WTC11 (cell line): ENCODE data around the gene RFX4. TPM values are rescaled to one million over a fixed set of nuclear protein-coding genes. Genes with fewer than 3 reads are reported as not detected.

Experiments
- ATAC-seq: fragments of 200-7000 bp; cut with Tn5 transposase; 2 replicates; pipeline ENCODE4 v1.10.0; 2021; ENCODE audit warnings: mild to moderate bottlenecking, moderate library complexity
- CTCF ChIA-PET: fragments of 300-600 bp; sonication (Branson Sonifier 250); formaldehyde crosslinking; loops from one replicate; lab custom pipeline; 2021; ENCODE audit warnings: antibody characterized with exemption; lab: Charles Lee
- POLR2A ChIA-PET: fragments of 350-600 bp; sonication (Branson Sonifier 250); formaldehyde crosslinking; loops from one replicate; lab custom pipeline; 2021; ENCODE audit warnings: antibody characterized with exemption; lab: Charles Lee
- DNase-seq: peaks from one replicate; pipeline ENCODE4 v3.0.0; 2021; ENCODE audit warnings: low spot score
- H3K27ac Mint-ChIP-seq: 2 replicates; pipeline ENCODE4 v1.8.0; 2021; ENCODE audit warnings: mixed read lengths
- H3K27me3 Mint-ChIP-seq: 2 replicates; pipeline ENCODE4 v1.8.0; 2021; ENCODE audit warnings: low read depth, mild to moderate bottlenecking, moderate library complexity, mixed read lengths
- H3K36me3 Mint-ChIP-seq: 2 replicates; pipeline ENCODE4 v1.8.0; 2021; ENCODE audit warnings: mixed read lengths
- H3K4me1 Mint-ChIP-seq: 2 replicates; pipeline ENCODE4 v1.8.0; 2022; ENCODE audit warnings: mixed read lengths
- H3K4me3 Mint-ChIP-seq: 2 replicates; pipeline ENCODE4 v1.8.0; 2021; ENCODE audit warnings: mild to moderate bottlenecking, moderate library complexity, mixed read lengths
- H3K9me3 Mint-ChIP-seq: 2 replicates; pipeline ENCODE4 v1.8.0; 2021; ENCODE audit warnings: mixed read lengths
- ELF4 ChIP-seq: sonication (generic); formaldehyde crosslinking; IDR thresholded peaks from 2 replicates; pipeline ENCODE4 v1.8.1; 2022; ENCODE audit warnings: low read depth, mild to moderate bottlenecking, moderate library complexity, missing genetic modification reagents
- FOXK1 ChIP-seq: sonication (generic); formaldehyde crosslinking; IDR thresholded peaks from 2 replicates; pipeline ENCODE4 v1.8.0; 2022; ENCODE audit warnings: mild to moderate bottlenecking, moderate library complexity, missing genetic modification reagents
- FOXP1 ChIP-seq: sonication (generic); formaldehyde crosslinking; IDR thresholded peaks from 2 replicates; pipeline ENCODE4 v1.8.0; 2022; ENCODE audit warnings: missing genetic modification reagents, mild to moderate bottlenecking, moderate library complexity, borderline replicate concordance
- HMGA2 ChIP-seq: fragments of 250-450 bp; sonication (Bioruptor Pico); IDR thresholded peaks from 2 replicates; pipeline ENCODE4 v1.4.0; 2021; ENCODE audit warnings: mild to moderate bottlenecking, moderate library complexity
- NR2C2 ChIP-seq: sonication (generic); formaldehyde crosslinking; IDR thresholded peaks from 2 replicates; pipeline ENCODE4 v1.8.0; 2022; ENCODE audit warnings: mild to moderate bottlenecking, missing genetic modification reagents
- OVOL2 ChIP-seq: fragments of 250-450 bp; sonication (Bioruptor Pico); IDR thresholded peaks from 2 replicates; pipeline ENCODE4 v1.9.0; 2021; ENCODE audit warnings: mild to moderate bottlenecking, borderline replicate concordance
- RORB ChIP-seq: fragments of 250-450 bp; sonication (Bioruptor Pico); IDR thresholded peaks from 2 replicates; pipeline ENCODE4 v1.9.0; 2021; ENCODE audit warnings: mild to moderate bottlenecking
- SMAD4 ChIP-seq: sonication (generic); formaldehyde crosslinking; IDR thresholded peaks from 2 replicates; pipeline ENCODE4 v1.8.0; 2022; ENCODE audit warnings: mild to moderate bottlenecking, missing genetic modification reagents
- SOX15 ChIP-seq: fragments of 250-450 bp; sonication (Bioruptor Pico); IDR thresholded peaks from 2 replicates; pipeline ENCODE4 v1.9.0; 2021; ENCODE audit warnings: mild to moderate bottlenecking
- SP1 ChIP-seq: sonication (generic); formaldehyde crosslinking; conservative IDR thresholded peaks from 2 replicates; pipeline ENCODE4 v1.8.1; 2022; ENCODE audit warnings: missing genetic modification reagents
- TCF7 ChIP-seq: sonication (generic); formaldehyde crosslinking; IDR thresholded peaks from 2 replicates; pipeline ENCODE4 v1.8.0; 2022; ENCODE audit warnings: mild to moderate bottlenecking, low read depth, missing genetic modification reagents, moderate library complexity
- TEAD1 ChIP-seq: sonication (generic); formaldehyde crosslinking; IDR thresholded peaks from 2 replicates; pipeline ENCODE4 v1.8.0; 2022; ENCODE audit warnings: mild to moderate bottlenecking, missing genetic modification reagents
- ZBTB21 ChIP-seq: sonication (generic); formaldehyde crosslinking; IDR thresholded peaks from 2 replicates; pipeline ENCODE4 v1.8.1; 2023; ENCODE audit warnings: mild to moderate bottlenecking, missing genetic modification reagents, borderline replicate concordance
- ZNF121 ChIP-seq: sonication (generic); formaldehyde crosslinking; IDR thresholded peaks from 2 replicates; pipeline ENCODE4 v1.8.0; 2023; ENCODE audit warnings: missing genetic modification reagents
- ZNF232 ChIP-seq: sonication (generic); formaldehyde crosslinking; IDR thresholded peaks from 2 replicates; pipeline ENCODE4 v1.8.0; 2022; ENCODE audit warnings: mild to moderate bottlenecking, missing genetic modification reagents
- ZNF671 ChIP-seq: fragments of 250-450 bp; sonication (Bioruptor Pico); IDR thresholded peaks from 2 replicates; pipeline ENCODE4 v1.8.0; 2021; ENCODE audit warnings: mild to moderate bottlenecking
- total RNA-seq: library from RNA; stranded (reverse); gene quantifications from 3 replicates; pipeline ENCODE4 v1.2.3, GENCODE V29; 2021
- TF ChIP-seq, protein P1 (sequence below): sonication (generic); formaldehyde crosslinking; conservative IDR thresholded peaks from 2 replicates; pipeline ENCODE4 v1.8.1; 2022; ENCODE audit warnings: mild to moderate bottlenecking, missing genetic modification reagents
- TF ChIP-seq, protein P2 (sequence below): sonication (generic); formaldehyde crosslinking; IDR thresholded peaks from 2 replicates; pipeline ENCODE4 v1.8.0; 2022; ENCODE audit warnings: mild to moderate bottlenecking, missing genetic modification reagents
- TF ChIP-seq, protein P3 (sequence below): sonication (generic); formaldehyde crosslinking; IDR thresholded peaks from 2 replicates; pipeline ENCODE4 v1.8.0; 2022; ENCODE audit warnings: mild to moderate bottlenecking, missing genetic modification reagents
- TF ChIP-seq, protein P4 (sequence below): fragments of 250-450 bp; sonication (Bioruptor Pico); conservative IDR thresholded peaks from 2 replicates; pipeline ENCODE4 v1.9.0; 2021; ENCODE audit warnings: mild to moderate bottlenecking
- TF ChIP-seq, protein P5 (sequence below): sonication (generic); formaldehyde crosslinking; IDR thresholded peaks from 2 replicates; pipeline ENCODE4 v1.8.1; 2023; ENCODE audit warnings: mild to moderate bottlenecking, missing genetic modification reagents, moderate library complexity
- TF ChIP-seq, protein P6 (sequence below): sonication (generic); formaldehyde crosslinking; conservative IDR thresholded peaks from 2 replicates; pipeline ENCODE4 v1.8.1; 2023; ENCODE audit warnings: mild to moderate bottlenecking, low read depth, missing genetic modification reagents, moderate library complexity
- TF ChIP-seq, protein P7 (sequence below): sonication (generic); formaldehyde crosslinking; IDR thresholded peaks from 2 replicates; pipeline ENCODE4 v1.8.1; 2023; ENCODE audit warnings: mild to moderate bottlenecking, moderate library complexity, missing genetic modification reagents
- TF ChIP-seq, protein P8 (sequence below): sonication (generic); formaldehyde crosslinking; IDR thresholded peaks from 2 replicates; pipeline ENCODE4 v1.8.0; 2023; ENCODE audit warnings: missing genetic modification reagents
- TF ChIP-seq, protein P9 (sequence below): sonication (generic); formaldehyde crosslinking; IDR thresholded peaks from 2 replicates; pipeline ENCODE4 v1.8.1; 2022; ENCODE audit warnings: low read depth, mild to moderate bottlenecking, moderate library complexity, missing genetic modification reagents, borderline replicate concordance

RFX4 gene
- total RNA-seq, 1 experiment from 2014 or later: 0.26 TPM

DNA sequence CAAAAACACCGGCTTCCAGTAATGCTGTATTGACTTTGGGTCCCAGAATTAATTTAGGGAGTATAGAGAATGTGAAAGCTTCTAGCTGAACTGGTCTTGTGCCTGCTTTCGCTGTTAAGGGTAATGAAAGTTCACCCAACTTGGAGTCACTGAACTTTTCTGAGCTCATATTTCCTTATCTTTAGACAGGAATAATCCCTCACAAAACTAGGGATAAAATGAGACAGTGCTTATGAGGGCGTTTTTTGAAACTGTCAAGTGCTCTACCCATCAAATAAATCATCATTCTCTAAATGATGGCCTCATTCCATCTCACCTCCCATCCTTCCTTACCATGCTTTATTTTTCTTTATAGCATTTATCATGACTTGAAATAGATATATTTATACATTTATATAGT lies 74.7 kb downstream of the RFX4 start:
- ChIA-PET CTCF (no interaction called here), POLR2A (no interaction called here)
- Mint-ChIP-seq H3K36me3 (peaks cover 28% of the 10 kb centered on the region), H3K4me3 (no peak overlapping the region), H3K4me1 (no peaks in the 10 kb centered on the region), H3K27ac (no peak overlapping the region), H3K9me3 (peaks cover 35% of the 10 kb centered on the region), H3K27me3 (peaks cover 3% of the 10 kb centered on the region)
- TF ChIP-seq FOXP1 (no peak), TCF7 (CRISPR knock-in tag) (no peak), TEAD1 (CRISPR knock-in tag) (no peak), SMAD4 (CRISPR knock-in tag) (no peak), SOX15 (no peak), ZNF232 (CRISPR knock-in tag) (no peak), ZNF121 (CRISPR knock-in tag) (no peak), OVOL2 (CRISPR knock-in tag) (no peak), RORB (CRISPR knock-in tag) (no peak), ZNF671 (CRISPR knock-in tag) (no peak), HMGA2 (CRISPR knock-in tag) (no peak), ELF4 (CRISPR knock-in tag) (no peak), ZBTB21 (CRISPR knock-in tag) (no peak), SP1 (no peak)
- TF ChIP-seq, protein P1, sequence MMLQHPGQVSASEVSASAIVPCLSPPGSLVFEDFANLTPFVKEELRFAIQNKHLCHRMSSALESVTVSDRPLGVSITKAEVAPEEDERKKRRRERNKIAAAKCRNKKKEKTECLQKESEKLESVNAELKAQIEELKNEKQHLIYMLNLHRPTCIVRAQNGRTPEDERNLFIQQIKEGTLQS: no peak
- TF ChIP-seq, protein P2, sequence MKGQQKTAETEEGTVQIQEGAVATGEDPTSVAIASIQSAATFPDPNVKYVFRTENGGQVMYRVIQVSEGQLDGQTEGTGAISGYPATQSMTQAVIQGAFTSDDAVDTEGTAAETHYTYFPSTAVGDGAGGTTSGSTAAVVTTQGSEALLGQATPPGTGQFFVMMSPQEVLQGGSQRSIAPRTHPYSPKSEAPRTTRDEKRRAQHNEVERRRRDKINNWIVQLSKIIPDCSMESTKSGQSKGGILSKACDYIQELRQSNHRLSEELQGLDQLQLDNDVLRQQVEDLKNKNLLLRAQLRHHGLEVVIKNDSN: no peak
- TF ChIP-seq, protein P3, sequence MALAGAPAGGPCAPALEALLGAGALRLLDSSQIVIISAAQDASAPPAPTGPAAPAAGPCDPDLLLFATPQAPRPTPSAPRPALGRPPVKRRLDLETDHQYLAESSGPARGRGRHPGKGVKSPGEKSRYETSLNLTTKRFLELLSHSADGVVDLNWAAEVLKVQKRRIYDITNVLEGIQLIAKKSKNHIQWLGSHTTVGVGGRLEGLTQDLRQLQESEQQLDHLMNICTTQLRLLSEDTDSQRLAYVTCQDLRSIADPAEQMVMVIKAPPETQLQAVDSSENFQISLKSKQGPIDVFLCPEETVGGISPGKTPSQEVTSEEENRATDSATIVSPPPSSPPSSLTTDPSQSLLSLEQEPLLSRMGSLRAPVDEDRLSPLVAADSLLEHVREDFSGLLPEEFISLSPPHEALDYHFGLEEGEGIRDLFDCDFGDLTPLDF: no peak
- TF ChIP-seq, protein P4, sequence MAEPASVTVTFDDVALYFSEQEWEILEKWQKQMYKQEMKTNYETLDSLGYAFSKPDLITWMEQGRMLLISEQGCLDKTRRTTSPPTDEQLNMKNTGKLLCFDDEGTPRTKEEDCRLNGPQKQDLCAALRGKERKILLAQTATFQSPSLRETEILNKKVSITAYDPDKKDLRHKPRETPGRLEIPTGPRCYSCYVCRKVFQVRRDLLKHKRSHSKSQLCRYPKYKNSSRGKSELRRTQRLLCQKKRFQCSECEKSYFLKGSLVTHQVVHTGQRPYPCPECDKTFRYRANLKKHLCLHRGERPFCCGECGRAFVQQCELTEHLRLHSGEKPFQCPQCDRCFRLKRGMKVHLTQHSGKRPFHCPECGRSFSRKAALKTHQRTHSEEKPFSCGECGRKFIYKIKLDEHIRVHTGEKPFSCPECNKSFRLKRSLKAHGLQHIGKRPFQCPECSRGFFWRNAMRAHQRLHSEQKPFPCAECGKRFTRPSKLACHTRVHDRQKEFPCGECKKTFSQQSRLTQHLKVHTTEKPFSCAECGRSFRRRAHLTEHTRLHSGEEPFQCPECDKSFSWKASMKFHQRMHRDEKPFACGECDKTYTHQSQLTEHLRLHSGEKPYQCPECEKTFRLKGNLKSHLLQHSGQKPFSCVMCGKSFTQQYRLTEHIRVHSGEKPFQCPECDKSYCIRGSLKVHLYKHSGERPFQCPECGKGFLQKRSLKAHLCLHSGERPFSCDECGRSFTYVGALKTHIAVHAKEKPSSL (CRISPR knock-in tag): no peak
- TF ChIP-seq, protein P5, sequence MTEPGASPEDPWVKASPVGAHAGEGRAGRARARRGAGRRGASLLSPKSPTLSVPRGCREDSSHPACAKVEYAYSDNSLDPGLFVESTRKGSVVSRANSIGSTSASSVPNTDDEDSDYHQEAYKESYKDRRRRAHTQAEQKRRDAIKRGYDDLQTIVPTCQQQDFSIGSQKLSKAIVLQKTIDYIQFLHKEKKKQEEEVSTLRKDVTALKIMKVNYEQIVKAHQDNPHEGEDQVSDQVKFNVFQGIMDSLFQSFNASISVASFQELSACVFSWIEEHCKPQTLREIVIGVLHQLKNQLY (CRISPR knock-in tag): no peak
- TF ChIP-seq, protein P6, sequence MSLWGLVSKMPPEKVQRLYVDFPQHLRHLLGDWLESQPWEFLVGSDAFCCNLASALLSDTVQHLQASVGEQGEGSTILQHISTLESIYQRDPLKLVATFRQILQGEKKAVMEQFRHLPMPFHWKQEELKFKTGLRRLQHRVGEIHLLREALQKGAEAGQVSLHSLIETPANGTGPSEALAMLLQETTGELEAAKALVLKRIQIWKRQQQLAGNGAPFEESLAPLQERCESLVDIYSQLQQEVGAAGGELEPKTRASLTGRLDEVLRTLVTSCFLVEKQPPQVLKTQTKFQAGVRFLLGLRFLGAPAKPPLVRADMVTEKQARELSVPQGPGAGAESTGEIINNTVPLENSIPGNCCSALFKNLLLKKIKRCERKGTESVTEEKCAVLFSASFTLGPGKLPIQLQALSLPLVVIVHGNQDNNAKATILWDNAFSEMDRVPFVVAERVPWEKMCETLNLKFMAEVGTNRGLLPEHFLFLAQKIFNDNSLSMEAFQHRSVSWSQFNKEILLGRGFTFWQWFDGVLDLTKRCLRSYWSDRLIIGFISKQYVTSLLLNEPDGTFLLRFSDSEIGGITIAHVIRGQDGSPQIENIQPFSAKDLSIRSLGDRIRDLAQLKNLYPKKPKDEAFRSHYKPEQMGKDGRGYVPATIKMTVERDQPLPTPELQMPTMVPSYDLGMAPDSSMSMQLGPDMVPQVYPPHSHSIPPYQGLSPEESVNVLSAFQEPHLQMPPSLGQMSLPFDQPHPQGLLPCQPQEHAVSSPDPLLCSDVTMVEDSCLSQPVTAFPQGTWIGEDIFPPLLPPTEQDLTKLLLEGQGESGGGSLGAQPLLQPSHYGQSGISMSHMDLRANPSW (CRISPR knock-in tag): no peak
- ATAC-seq: no peak
- DNase-seq: no peak

DNA sequence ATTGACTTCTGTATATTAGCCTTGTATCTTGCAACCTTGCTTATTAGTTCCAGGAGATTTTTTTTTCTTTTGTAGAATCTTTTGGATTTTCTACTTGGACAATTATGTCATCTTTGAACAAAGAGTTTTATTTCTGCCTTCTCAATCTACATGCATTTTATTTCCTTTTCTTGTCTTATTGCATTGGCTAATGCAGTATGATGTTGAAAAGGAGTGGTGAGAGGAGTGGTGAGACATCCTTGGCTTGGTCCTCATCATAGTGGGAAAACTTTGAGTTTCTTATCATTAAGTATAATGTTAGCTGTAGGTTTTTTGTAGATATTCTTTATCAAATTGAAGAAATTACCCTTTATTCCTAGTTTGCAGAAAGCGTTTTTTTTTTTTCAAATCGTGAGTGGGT lies 80.6 kb downstream of the RFX4 start:
- ChIA-PET CTCF (no interaction called here), POLR2A (no interaction called here)
- Mint-ChIP-seq H3K27ac (no peak overlapping the region), H3K36me3 (peaks cover 50% of the 10 kb centered on the region), H3K9me3 (peaks cover 62% of the 10 kb centered on the region), H3K4me1 (no peaks in the 10 kb centered on the region), H3K27me3 (no peaks in the 10 kb centered on the region; the same call in 1 of the 2 replicates), H3K4me3 (no peak overlapping the region)
- no peak for ATAC-seq
- no peak for DNase-seq
- TF ChIP-seq, protein P7, sequence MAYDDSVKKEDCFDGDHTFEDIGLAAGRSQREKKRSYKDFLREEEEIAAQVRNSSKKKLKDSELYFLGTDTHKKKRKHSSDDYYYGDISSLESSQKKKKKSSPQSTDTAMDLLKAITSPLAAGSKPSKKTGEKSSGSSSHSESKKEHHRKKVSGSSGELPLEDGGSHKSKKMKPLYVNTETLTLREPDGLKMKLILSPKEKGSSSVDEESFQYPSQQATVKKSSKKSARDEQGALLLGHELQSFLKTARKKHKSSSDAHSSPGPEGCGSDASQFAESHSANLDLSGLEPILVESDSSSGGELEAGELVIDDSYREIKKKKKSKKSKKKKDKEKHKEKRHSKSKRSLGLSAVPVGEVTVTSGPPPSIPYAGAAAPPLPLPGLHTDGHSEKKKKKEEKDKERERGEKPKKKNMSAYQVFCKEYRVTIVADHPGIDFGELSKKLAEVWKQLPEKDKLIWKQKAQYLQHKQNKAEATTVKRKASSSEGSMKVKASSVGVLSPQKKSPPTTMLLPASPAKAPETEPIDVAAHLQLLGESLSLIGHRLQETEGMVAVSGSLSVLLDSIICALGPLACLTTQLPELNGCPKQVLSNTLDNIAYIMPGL: no peak
- TF ChIP-seq, protein P8, sequence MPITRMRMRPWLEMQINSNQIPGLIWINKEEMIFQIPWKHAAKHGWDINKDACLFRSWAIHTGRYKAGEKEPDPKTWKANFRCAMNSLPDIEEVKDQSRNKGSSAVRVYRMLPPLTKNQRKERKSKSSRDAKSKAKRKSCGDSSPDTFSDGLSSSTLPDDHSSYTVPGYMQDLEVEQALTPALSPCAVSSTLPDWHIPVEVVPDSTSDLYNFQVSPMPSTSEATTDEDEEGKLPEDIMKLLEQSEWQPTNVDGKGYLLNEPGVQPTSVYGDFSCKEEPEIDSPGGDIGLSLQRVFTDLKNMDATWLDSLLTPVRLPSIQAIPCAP (CRISPR knock-in tag): no peak
- TF ChIP-seq, protein P9, sequence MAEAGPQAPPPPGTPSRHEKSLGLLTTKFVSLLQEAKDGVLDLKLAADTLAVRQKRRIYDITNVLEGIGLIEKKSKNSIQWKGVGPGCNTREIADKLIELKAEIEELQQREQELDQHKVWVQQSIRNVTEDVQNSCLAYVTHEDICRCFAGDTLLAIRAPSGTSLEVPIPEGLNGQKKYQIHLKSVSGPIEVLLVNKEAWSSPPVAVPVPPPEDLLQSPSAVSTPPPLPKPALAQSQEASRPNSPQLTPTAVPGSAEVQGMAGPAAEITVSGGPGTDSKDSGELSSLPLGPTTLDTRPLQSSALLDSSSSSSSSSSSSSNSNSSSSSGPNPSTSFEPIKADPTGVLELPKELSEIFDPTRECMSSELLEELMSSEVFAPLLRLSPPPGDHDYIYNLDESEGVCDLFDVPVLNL (CRISPR knock-in tag): no peak
- TF ChIP-seq, protein P3: no peak
- TF ChIP-seq NR2C2 (CRISPR knock-in tag) (no peak), FOXK1 (CRISPR knock-in tag) (no peak)
